AG04449 (cell line): ENCODE data around the gene UTS2R.
A peak's percentile ranks its signal among the peaks of the same experiment; 100 is the strongest.

Source experiments
- CTCF ChIA-PET: fragments of 350-600 bp; formaldehyde crosslinking; extraction: SDS; loops from one replicate; lab custom pipeline; 2021; ENCODE audit warnings: antibody characterized with exemption; lab: Yijun Ruan, JAX
- POLR2A ChIA-PET: fragments of 400-600, 350-600 bp; formaldehyde crosslinking; extraction: SDS; loops from one replicate; lab custom pipeline; 2020; ENCODE audit warnings: antibody characterized with exemption, inconsistent platforms; lab: Yijun Ruan, JAX
- DNase-seq: peaks from one replicate; pipeline ENCODE4 v3.0.0-alpha.2; 2010; ENCODE audit warnings: low read depth, low spot score
- H3K4me3 ChIP-seq: 2 replicates; pipeline ENCODE4 v1.5.1; 2011; ENCODE audit warnings: low read depth, mild to moderate bottlenecking, control low read depth, low read length
- TF ChIP-seq, protein P1 (sequence below): IDR thresholded peaks from one replicate; pipeline ENCODE4 v1.5.1; 2011; ENCODE audit warnings: mild to moderate bottlenecking, moderate library complexity, low read length, control low read depth, inconsistent platforms; ENCODE audit not compliant: insufficient read depth; ENCODE audit errors: missing control alignments

The UTS2R gene

DNA sequence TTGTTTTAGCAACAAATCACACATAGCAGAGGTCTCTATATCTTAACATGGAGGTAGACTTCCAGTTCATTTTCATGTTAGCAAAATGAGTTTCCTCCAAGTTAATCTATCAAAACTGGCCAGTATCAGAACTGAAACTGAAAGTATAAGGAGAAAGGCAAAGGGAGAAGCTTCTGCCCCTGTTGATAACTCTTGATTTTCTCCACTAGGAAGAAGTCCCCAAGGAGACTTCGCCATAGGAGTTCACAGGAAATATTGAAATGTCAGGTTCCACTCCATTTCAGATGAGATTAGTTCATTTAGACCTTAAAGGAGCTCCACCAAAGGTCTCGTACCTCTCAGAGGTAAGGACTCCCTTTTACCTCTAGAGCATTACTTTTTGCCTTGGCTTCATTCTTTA is 48.0 kb downstream of the UTS2R start:
- POLR2A ChIA-PET = no interaction called here
- TF ChIP-seq, protein P1, sequence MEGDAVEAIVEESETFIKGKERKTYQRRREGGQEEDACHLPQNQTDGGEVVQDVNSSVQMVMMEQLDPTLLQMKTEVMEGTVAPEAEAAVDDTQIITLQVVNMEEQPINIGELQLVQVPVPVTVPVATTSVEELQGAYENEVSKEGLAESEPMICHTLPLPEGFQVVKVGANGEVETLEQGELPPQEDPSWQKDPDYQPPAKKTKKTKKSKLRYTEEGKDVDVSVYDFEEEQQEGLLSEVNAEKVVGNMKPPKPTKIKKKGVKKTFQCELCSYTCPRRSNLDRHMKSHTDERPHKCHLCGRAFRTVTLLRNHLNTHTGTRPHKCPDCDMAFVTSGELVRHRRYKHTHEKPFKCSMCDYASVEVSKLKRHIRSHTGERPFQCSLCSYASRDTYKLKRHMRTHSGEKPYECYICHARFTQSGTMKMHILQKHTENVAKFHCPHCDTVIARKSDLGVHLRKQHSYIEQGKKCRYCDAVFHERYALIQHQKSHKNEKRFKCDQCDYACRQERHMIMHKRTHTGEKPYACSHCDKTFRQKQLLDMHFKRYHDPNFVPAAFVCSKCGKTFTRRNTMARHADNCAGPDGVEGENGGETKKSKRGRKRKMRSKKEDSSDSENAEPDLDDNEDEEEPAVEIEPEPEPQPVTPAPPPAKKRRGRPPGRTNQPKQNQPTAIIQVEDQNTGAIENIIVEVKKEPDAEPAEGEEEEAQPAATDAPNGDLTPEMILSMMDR = no peak
- CTCF ChIA-PET = interaction anchor here (0.9 to 7.1 kb wide), 11 partner anchors 8 to 175 kb away, joined by 3 to 61 read pairs (median 4); no protein-coding TSS in a partner anchor
- no peak for DNase-seq
- H3K4me3 ChIP-seq = peak overlapping the region; percentile 80

DNA sequence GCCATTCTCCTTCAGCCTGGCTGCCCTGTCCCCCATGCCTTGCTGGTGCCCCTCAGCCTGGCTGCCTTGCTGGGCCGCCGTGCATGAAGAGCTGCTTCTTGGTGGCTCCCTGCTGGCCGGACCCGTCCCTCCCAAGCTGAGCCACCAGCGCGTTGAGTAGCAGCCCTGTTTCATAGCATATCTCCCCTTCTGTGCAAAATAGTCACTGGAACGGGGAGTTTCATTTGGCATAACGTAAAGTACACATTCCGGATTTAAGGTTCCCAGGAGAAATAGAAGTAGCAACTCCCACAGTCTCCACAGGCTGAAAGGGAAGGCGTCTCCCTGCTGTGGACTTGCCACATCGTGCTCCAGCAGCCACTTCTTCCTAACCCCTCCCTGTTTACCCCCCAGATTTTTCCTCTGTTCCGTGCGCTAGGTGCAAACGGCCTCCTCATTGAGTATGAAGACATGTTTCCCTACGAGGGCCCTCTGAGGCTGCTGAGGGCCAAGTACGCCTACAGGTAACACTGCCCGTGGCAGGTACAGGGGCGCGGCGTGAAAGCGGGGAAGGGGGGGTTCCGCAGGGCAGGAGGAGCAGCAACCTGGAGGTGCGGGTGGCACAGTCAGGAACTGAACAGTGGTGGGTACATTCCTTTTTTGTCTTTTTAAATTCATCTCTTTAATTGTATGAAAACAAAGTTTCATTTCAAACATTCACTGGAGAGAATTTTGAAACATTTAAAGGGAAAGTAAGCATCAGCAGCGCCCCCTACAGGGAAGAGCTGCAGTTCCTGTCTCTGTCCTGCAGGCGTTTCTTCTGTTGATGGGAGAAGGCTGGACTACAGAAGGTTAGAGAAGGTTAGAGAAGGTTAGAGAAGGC is 52.7 kb downstream of the UTS2R start:
- POLR2A ChIA-PET = no interaction called here
- CTCF ChIA-PET = interaction anchor here (1.0 to 2.3 kb wide), 5 partner anchors 8 to 58 kb away, joined by 3 to 5 read pairs (median 5); no protein-coding TSS in a partner anchor
- no peak for DNase-seq
- H3K4me3 ChIP-seq = no peak overlapping the region
- TF ChIP-seq, protein P1 = peak; percentile 59

DNA sequence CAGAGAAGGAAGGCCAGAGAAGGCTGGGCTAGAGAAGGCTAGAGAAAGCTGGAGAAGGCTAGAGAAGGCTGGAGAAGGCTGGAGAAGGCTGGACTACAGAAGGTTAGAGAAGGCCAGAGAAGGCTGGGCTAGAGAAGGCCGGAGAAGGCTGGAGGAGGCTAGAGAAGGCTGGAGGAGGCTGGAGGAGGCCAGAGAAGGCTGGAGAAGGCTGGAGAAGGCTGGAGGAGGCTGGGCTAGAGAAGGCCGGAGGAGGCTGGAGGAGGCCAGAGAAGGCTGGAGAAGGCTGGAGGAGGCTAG is 53.2 kb downstream of the UTS2R start:
- TF ChIP-seq, protein P1 = no peak
- H3K4me3 ChIP-seq = no peak overlapping the region
- DNase-seq = no peak
- POLR2A ChIA-PET = no interaction called here
- CTCF ChIA-PET = interaction anchor here (1.0 to 2.3 kb wide), 4 partner anchors 9 to 59 kb away, joined by 3 to 5 read pairs (median 5); no protein-coding TSS in a partner anchor
